OCI-LY7 (cell line): ENCODE measurements around the gene KLC1.

ENCODE experiments used
- CTCF ChIP-seq: fragments of 200-600 bp; sonication (generic); conservative IDR thresholded peaks from 2 replicates; pipeline ENCODE4 v1.5.1; 2014; ENCODE audit warnings: mild to moderate bottlenecking, antibody characterized with exemption, low read length, moderate library complexity, mixed read lengths
- EZH2phosphoT487 ChIP-seq: fragments of 200-600 bp; sonication (generic); IDR thresholded peaks from 2 replicates; pipeline ENCODE4 v1.6.1; 2018; ENCODE audit warnings: low read depth, borderline replicate concordance, mild to moderate bottlenecking, mixed run types, antibody characterized with exemption, low read length, moderate library complexity, mixed read lengths

GRCh38 chr14:103705504-103706284 is 76.7 kb downstream of the KLC1 start:
- no peak for TF ChIP-seq CTCF
- TF ChIP-seq EZH2phosphoT487, result no peak
